Activated T-cell treated with anti-CD3 and anti-CD28 coated beads, Interleukin-2, amount 50 U/mL, for 48 hours (primary cell): ENCODE data around the gene ASS1.
A peak's percentile ranks its signal among the peaks of the same experiment; 100 is the strongest.

Experiments used
- DNase-seq, 2 experiments: peaks; one replicate each; pipeline ENCODE4 v3.0.0-alpha.2; 2020

The ASS1 gene

DNA sequence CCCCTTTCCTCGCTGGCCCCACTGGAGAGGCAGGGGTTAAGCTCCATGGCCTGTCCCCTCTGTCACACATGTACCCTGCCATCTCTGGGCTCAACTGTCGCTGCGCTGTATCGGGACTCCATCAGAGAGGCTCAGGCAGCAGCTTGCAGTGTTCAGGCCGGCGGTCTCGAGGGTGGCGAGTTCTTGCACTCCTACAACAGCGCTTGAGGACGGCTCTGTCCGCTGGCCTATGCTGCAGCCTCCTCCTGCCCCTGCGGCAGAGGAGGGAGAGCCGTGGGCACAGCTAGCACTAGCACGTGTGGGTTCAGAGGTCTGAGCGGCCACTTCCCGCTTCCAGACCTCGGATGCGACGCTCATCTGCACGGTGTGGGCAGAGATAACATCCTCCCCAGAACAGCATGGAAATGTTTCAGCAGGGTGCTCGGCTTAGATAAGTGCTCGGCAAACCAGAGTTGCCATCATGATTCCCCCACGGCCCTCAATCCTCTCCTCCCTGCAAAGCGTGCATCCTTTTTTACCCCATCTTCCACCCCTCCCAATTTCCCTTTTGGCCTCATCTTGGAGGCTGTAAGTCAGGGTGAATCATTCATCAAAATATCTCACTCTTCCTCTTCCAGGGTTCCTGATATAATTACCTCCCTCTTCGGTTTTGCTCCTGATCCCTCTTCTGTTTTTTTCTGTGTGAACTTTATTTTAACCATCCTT, 92.7 kb downstream of the ASS1 start:
- no peak for DNase-seq

- no peak for DNase-seq
These were observed 94.9 kb downstream of the ASS1 start for GRCh38 chr9:130539420-130540223.

- no peak for DNase-seq
These were observed 96.8 kb downstream of the ASS1 start for GRCh38 chr9:130541533-130541932.

DNA sequence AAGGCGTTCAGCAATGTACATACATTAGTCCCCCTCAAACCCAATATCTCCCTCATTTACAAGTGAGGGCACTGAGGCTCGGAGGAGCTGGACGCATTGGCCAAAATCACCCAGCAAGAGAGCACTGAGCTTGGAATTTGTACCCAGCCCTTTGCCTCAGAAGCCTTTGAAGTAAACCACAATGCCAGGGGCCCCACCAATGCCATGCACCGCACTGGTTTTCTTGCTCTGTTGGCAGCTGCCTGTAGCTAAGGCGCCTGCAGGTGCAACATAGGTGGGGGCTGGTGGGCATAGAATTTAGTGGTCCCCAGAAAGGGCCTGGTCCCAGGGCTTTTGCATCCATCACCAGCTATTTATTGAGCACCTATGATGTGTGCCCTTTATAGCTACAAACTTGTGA, 97.3 kb downstream of the ASS1 start:
- no peak for DNase-seq

DNA sequence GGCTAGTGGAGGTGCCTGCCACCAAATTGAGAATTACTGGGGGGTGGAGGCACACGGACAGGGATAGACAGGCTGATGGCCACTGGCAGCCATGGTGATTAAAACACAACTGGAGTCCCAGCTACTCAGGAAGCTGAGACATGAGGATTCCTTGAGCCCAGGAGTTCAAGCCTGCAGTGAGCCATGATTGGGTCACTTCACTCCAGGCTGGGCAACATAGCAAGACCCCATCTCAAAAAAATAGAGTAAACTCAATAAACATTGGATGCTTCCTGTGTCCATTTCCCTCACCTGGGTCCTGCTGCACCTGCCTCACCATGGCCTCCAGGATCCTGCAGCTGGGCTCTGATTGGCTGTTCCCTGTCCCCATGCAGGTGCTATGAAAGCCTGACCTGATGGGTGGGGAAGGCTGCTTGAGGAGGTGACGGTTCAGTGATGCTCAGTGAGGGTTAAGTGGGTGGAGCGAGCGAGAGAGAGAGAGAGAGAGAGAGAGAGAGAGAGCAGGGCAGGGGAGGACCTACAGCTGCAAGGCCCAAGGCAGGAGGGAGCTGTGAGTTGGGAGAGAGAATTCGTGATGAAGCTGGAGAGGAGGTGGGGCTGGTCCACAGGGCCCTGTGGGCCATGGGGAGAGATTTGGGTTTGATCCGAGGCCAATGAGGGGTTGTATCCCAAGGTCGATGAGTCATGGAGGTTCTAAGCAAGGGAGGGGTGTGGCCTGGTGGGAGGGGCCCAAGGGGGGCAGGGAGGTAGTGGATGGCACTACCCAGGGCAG, 97.9 kb downstream of the ASS1 start:
- peak in 1 of 2 experiments; percentile 17 for DNase-seq

- DNase-seq = no peak
These were observed 98.6 kb downstream of the ASS1 start for GRCh38 chr9:130543368-130543767.

GRCh38 chr9:130543859-130544258, 99.1 kb downstream of the ASS1 start:
- DNase-seq = no peak

DNA sequence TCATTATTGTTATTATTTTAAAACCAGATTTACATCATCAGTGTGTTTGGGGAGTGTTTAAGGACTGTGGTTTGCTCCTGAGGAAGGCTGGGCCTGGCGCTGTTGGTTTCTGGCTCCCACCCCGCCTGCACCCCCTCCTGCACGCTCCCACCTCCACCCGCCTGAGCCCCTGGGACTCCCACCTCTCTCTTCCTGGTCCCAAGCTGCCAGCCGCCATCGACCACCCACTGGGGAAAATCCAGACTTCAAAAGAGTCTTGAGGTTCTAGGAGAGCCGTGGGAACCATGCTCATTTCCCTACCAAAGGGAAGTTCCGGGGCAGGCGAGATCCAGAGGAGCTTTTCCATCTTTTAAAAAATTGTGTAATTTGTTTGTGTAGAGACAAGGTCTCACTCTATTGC, 99.6 kb downstream of the ASS1 start:
- no peak for DNase-seq

DNA sequence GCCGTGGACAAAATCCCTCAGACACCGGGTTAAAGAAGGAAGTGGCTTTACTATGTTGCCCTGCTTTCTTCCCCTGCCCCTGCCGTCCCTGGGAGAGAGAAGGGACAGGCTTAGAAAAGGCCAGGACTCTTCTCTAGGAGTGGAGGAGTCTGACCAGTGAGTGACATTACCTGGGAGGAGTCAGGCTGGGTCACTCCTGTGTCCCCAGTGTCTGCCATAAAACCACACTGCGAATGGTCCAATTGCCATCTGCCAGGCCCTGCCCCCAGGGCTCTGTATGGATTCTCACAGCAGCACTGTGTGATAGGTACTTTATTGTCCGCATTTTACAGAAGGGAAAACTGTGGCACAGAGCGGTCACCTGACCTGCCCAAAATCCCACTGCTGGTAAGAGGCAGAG, 103.3 kb downstream of the ASS1 start:
- no peak for DNase-seq

- peak in 1 of 2 experiments; percentile 19 for DNase-seq
These were observed 104.5 kb downstream of the ASS1 start for GRCh38 chr9:130549093-130549735.
